Upper lobe of left lung (tissue), 4 donors: ENCODE measurements around the gene TRIM44.

Source experiments
- POLR2A ChIP-seq, 4 donors: fragments of 450-650 bp; IDR thresholded peaks; one replicate each; pipeline ENCODE4 v1.5.1; 2016 to 2017; ENCODE audit warnings: antibody characterized with exemption in 4 of 4, mild to moderate bottlenecking in 2 of 4
- POLR2AphosphoS5 ChIP-seq, 2 donors: sonication (generic); formaldehyde crosslinking; IDR thresholded peaks; one replicate each; pipeline ENCODE4 v1.5.1; 2017; ENCODE audit warnings: antibody characterized with exemption in 2 of 2
- TF ChIP-seq, protein P1 (sequence below), 6 experiments: fragments of 450-650 bp in 4 of 6; fragments of 200-600 bp in 2 of 6; sonication (generic) in 2 of 6; IDR thresholded peaks; one replicate each; pipeline ENCODE4 v1.5.1; 2016 to 2019; ENCODE audit warnings: antibody characterized with exemption in 6 of 6

DNA sequence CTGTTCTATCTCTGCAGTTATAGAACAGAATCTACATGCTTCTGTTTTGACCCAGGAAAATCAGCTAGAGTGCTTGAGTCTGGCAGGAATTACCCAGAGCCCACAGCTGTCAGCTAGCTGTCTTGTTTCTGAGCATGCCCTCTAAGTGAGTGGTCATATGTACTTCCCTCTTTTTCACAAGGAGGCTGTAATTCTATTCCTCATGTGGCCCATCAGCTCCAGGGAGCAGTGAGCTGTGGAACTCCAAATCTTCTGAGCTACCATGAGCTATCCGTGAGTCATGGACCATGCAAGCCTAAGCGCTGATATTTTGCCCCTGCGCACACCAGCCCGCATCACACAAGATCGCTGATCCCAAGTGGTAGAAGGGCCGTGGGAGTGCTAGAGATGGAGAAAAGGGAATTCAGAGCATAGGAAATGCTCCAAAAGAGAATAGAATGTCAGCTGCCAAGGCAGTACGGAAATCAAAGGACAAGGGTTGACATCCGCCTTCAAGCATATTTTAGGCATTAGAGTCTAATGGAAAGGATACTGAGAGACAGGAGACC lies 38.9 kb upstream of the TRIM44 start:
- TF ChIP-seq, protein P1, sequence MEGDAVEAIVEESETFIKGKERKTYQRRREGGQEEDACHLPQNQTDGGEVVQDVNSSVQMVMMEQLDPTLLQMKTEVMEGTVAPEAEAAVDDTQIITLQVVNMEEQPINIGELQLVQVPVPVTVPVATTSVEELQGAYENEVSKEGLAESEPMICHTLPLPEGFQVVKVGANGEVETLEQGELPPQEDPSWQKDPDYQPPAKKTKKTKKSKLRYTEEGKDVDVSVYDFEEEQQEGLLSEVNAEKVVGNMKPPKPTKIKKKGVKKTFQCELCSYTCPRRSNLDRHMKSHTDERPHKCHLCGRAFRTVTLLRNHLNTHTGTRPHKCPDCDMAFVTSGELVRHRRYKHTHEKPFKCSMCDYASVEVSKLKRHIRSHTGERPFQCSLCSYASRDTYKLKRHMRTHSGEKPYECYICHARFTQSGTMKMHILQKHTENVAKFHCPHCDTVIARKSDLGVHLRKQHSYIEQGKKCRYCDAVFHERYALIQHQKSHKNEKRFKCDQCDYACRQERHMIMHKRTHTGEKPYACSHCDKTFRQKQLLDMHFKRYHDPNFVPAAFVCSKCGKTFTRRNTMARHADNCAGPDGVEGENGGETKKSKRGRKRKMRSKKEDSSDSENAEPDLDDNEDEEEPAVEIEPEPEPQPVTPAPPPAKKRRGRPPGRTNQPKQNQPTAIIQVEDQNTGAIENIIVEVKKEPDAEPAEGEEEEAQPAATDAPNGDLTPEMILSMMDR (IDR thresholded peaks at IDR 0.05), result no peak
- TF ChIP-seq POLR2AphosphoS5 (IDR thresholded peaks at IDR 0.05) (no peak), POLR2A (IDR thresholded peaks at IDR 0.05) (no peak)
